H1 (cell line): Measurements from ENCODE around the gene ANK3. TPM values are rescaled to one million over a fixed set of nuclear protein-coding genes. Genes with fewer than 3 reads are reported as not detected.

ENCODE experiments used
- JUND ChIP-seq: IDR thresholded peaks from 2 replicates; pipeline ENCODE4 v1.6.1; 2011; ENCODE audit warnings: mild to moderate bottlenecking, improper control_type of control experiment, low read length
- RAD21 ChIP-seq, 2 experiments: IDR thresholded peaks in 1 of 2; conservative IDR thresholded peaks in 1 of 2; 2 replicates each; pipeline ENCODE4 v1.6.1; 2011; ENCODE audit warnings: low read depth in 2 of 2, low read length in 2 of 2, improper control_type of control experiment in 1 of 2, inconsistent platforms in 1 of 2, mild to moderate bottlenecking in 1 of 2, moderate library complexity in 1 of 2
- SIN3A ChIP-seq, 2 experiments: IDR thresholded peaks in 1 of 2; conservative IDR thresholded peaks in 1 of 2; 2 replicates each; pipeline ENCODE4 v1.6.1; 2011 to 2012; ENCODE audit warnings: low read length in 2 of 2, improper control_type of control experiment in 1 of 2, low read depth in 1 of 2, mild to moderate bottlenecking in 1 of 2
- polyA plus RNA-seq, 7 experiments: library from polyadenylated mRNA; depleted of rRNA in 3 of 7; stranded (reverse) in 5 of 7; unstranded in 2 of 7; fragments of >200 nt in 5 of 7; fragments of 200-250 nt in 2 of 7; gene quantifications; 1 replicate in 5 of 7; 2 replicates in 1 of 7; 4 replicates in 1 of 7; pipeline versions ENCODE4 v1.2.1 to v1.2.3, GENCODE V29; 2011 to 2013; ENCODE audit warnings: missing spikeins in 2 of 7, mixed read lengths in 2 of 7
- total RNA-seq: library from RNA; stranded (reverse); fragmentation: NEBNext Ultra II Directional; extraction: Animal tissue kit (Norgen Biotek cat#: 25700); gene quantifications from 2 replicates; pipeline ENCODE4 v1.2.1, GENCODE V29; 2021

Gene ANK3
- total and polyA plus RNA-seq, 2 of the 8 experiments (the other 6 are each of a cell fraction or from before 2014, with no cell fraction given): 18.1 to 67.9 TPM

DNA sequence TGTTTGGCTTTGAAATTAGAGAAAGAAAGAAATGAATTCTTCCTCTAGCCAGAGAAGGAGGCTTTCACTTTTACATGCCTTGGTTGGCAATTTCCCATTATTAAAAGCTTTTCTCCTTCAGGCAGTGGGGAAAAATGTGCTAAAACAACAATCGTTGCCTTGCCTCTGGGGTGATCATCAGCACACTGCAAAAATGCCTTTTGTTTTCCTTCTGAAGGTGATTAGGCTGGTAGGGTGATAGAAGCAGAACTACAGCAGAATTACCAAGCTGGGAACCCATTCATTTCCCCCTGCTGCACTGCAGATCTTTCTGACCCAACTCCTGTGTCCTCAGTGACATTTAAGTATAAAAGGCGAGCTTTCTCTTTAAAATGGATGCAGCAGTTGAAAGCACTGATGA lies 22.2 kb downstream of the ANK3 start (continued):
- no peak for TF ChIP-seq RAD21 (IDR thresholded peaks at IDR 0.05 in 1 of 2, conservative IDR thresholded peaks at IDR 0.05 in 1 of 2; ENCODE audit: low read depth in 2 of 2, low read length in 2 of 2)
- no peak for TF ChIP-seq JUND
- no peak for TF ChIP-seq SIN3A (conservative IDR thresholded peaks at IDR 0.05 in 1 of 2, IDR thresholded peaks at IDR 0.05 in 1 of 2; ENCODE audit: low read depth in 1 of 2, low read length in 2 of 2)
- TF ChIP-seq, all 59 proteins: peak for 0
